ENCODE measurements around the gene EIPR1.
"Not testable (repeated sequence)": the region's sequence is repeated elsewhere in the genome, so short reads cannot be mapped to it uniquely, and the experiment has no call there.

Gene EIPR1

DNA sequence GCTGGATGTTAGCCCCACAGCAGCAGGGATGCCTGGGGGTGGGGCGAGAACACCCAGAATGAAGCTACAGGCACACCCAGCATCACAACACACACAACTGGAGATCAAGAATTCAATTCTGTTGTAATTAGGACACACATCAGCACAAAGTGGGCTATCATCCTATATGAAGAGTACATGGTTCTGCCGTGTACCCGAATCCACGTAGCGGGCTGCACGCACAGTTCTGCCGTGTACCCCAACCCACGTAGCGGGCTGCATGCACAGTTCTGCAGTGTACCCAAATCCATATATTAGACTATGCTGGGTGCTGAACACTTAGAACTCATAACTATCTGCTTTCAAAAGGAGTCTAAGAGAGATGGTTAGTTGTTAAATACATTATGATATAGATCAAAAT is 86.5 kb downstream of the EIPR1 start:
- H3K4me3 ChIP-seq (ENCODE audit: low read depth in 1 of 2, low read length in 2 of 2), result no peak overlapping the region
- H3K27ac ChIP-seq (ENCODE audit: low read length), result no peak overlapping the region
- no peaks in the 10 kb centered on the region for H3K9me3 ChIP-seq (ENCODE audit: control insufficient read depth in 1 of 2, low read length in 2 of 2)
- no peaks in the 10 kb centered on the region for H3K27me3 ChIP-seq (ENCODE audit: low read depth, low read length)
- H3K4me1 ChIP-seq (ENCODE audit: control insufficient read depth in 1 of 2, insufficient read depth in 2 of 2, low read length in 2 of 2), result no peaks in the 10 kb centered on the region
- no peaks in the 10 kb centered on the region for H3K36me3 ChIP-seq (ENCODE audit: control insufficient read depth in 1 of 2, insufficient read depth in 2 of 2, low read length in 2 of 2)

DNA sequence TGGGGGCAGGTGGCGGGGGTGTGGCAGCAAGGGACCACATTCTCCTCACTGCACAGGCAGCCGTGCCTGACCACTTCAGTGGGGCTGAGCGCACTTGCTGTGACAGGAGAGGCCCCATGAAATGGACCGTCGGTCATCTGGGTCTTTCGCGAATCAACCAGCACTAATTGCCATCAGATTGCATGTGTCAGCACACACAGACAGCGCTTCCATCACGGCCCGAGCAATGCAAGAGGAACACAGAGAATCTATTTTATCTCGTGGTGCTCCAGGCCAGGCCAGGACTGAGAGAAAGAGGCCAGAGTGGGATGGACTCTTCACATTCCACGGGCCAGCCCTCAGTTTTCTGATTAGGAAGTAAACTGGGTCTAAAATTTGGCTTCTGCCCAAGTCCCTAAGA is 87.0 kb downstream of the EIPR1 start:
- H3K36me3 ChIP-seq (ENCODE audit: control insufficient read depth in 1 of 2, insufficient read depth in 2 of 2, low read length in 2 of 2), result no peaks in the 10 kb centered on the region
- no peaks in the 10 kb centered on the region for H3K27me3 ChIP-seq (ENCODE audit: low read depth, low read length)
- H3K27ac ChIP-seq (ENCODE audit: low read length), result no peak overlapping the region
- no peaks in the 10 kb centered on the region for H3K4me1 ChIP-seq (ENCODE audit: control insufficient read depth in 1 of 2, insufficient read depth in 2 of 2, low read length in 2 of 2)
- no peak overlapping the region for H3K4me3 ChIP-seq (ENCODE audit: low read depth in 1 of 2, low read length in 2 of 2)
- H3K9me3 ChIP-seq (ENCODE audit: control insufficient read depth in 1 of 2, low read length in 2 of 2), result no peaks in the 10 kb centered on the region

DNA sequence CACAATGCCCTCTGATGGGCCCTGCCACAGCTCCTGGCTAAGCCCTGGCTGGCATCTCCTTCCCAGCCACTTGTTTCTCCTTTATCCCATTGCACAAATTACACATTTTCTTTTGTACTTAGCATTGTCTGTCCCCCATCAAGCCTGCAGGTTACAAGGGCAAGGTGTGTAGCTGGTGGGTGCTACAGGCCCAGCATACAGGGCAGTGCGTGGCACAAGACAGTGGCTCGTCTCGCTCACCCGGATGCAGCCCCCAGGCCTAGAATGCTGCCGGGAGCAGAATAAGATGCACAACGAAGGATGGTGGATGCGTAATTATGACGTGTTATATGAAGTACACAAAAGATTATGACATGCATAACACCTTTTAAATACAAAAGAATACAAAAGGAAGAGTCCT is 87.6 kb downstream of the EIPR1 start:
- H3K36me3 ChIP-seq (ENCODE audit: control insufficient read depth in 1 of 2, insufficient read depth in 2 of 2, low read length in 2 of 2), result no peaks in the 10 kb centered on the region
- no peaks in the 10 kb centered on the region for H3K9me3 ChIP-seq (ENCODE audit: control insufficient read depth in 1 of 2, low read length in 2 of 2)
- H3K27me3 ChIP-seq (ENCODE audit: low read depth, low read length), result no peaks in the 10 kb centered on the region
- H3K27ac ChIP-seq (ENCODE audit: low read length), result no peak overlapping the region
- H3K4me1 ChIP-seq (ENCODE audit: control insufficient read depth in 1 of 2, insufficient read depth in 2 of 2, low read length in 2 of 2), result no peaks in the 10 kb centered on the region
- no peak overlapping the region for H3K4me3 ChIP-seq (ENCODE audit: low read depth in 1 of 2, low read length in 2 of 2)

DNA sequence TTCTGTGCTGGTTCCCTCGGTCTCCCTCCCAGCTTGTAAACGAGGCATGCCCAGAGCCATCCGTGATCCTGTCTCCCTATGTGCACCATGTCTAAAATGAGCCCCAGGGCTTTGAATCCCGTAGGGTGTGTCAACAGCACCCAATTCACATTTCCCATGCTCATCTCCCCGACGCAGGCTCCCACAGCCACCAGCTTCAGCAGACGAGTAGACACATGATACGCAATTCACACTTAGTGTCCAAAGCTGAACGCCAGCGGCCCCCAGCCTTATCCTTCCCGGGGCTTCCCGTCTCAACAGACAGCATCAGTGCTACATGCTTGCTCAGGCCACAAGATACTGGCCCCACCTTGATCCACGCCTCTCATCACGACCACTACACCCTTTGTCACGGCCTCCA is 88.1 kb downstream of the EIPR1 start:
- Histone ChIP-seq H3K4me1 (ENCODE audit: control insufficient read depth in 1 of 2, insufficient read depth in 2 of 2, low read length in 2 of 2) (no peaks in the 10 kb centered on the region), H3K4me3 (ENCODE audit: low read depth in 1 of 2, low read length in 2 of 2) (no peak overlapping the region), H3K27me3 (ENCODE audit: low read depth, low read length) (no peaks in the 10 kb centered on the region), H3K27ac (ENCODE audit: low read length) (no peak overlapping the region), H3K36me3 (ENCODE audit: control insufficient read depth in 1 of 2, insufficient read depth in 2 of 2, low read length in 2 of 2) (no peaks in the 10 kb centered on the region), H3K9me3 (ENCODE audit: control insufficient read depth in 1 of 2, low read length in 2 of 2) (no peaks in the 10 kb centered on the region)

DNA sequence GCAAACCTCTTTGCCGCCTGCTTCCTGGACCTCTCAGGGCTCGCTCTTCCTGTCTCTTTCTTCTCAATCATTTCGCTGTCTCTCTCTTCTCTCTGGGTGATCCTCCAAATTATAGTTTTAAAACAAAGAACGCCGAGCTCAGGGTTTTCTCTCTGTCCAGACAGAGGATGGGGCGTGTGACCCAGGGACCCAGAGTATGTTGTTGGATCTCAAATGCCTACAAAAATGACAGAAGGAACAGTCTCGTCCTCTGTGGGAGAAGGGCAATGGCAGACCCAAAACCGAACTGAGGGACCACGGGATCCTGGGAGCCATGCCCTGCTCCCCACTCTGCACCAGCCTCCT is 88.5 kb downstream of the EIPR1 start:
- no peak overlapping the region for H3K27ac ChIP-seq (ENCODE audit: low read length)
- H3K36me3 ChIP-seq (ENCODE audit: control insufficient read depth in 1 of 2, insufficient read depth in 2 of 2, low read length in 2 of 2), result no peaks in the 10 kb centered on the region
- H3K4me3 ChIP-seq (ENCODE audit: low read depth in 1 of 2, low read length in 2 of 2), result no peak overlapping the region
- H3K9me3 ChIP-seq (ENCODE audit: control insufficient read depth in 1 of 2, low read length in 2 of 2), result no peaks in the 10 kb centered on the region
- no peaks in the 10 kb centered on the region for H3K4me1 ChIP-seq (ENCODE audit: control insufficient read depth in 1 of 2, insufficient read depth in 2 of 2, low read length in 2 of 2)
- H3K27me3 ChIP-seq (ENCODE audit: low read depth, low read length), result no peaks in the 10 kb centered on the region

DNA sequence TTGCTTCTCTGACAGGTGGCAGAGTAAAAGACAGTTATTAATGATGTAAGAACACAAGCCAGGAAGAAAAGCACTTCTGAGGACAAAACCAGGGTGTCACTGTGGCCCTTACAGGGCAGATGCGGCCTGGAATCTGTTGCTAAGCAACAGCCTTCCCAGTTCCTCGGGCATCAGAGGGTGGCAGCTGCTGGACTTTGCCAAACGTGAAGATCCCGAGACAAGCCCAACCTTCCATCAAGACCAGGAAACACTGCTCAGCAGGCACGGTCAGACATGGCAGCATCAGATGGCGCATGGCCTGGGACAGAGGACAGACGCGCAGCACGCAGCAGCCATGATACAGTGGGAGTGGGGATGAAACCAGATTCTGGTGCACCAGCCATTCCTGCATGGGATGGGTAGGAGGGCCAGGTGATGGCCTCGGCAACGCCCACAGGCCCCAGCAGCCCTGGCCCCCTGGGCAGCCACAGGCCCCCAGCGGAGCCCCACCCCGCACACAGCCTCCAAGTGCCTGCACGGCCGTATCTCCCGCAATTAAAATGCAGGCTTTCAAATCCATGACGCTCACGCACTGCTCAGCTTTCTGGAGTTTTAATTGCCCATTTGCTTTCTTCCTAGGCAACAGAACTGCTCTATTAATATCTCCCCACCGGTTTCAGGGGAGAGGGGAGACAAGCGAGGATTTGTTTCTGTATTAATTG is 89.0 kb downstream of the EIPR1 start:
- Histone ChIP-seq H3K36me3 (ENCODE audit: control insufficient read depth in 1 of 2, insufficient read depth in 2 of 2, low read length in 2 of 2) (no peaks in the 10 kb centered on the region), H3K4me1 (ENCODE audit: control insufficient read depth in 1 of 2, insufficient read depth in 2 of 2, low read length in 2 of 2) (no peaks in the 10 kb centered on the region), H3K9me3 (ENCODE audit: control insufficient read depth in 1 of 2, low read length in 2 of 2) (no peaks in the 10 kb centered on the region), H3K27me3 (ENCODE audit: low read depth, low read length) (no peaks in the 10 kb centered on the region), H3K4me3 (ENCODE audit: low read depth in 1 of 2, low read length in 2 of 2) (no peak overlapping the region), H3K27ac (ENCODE audit: low read length) (no peak overlapping the region)

DNA sequence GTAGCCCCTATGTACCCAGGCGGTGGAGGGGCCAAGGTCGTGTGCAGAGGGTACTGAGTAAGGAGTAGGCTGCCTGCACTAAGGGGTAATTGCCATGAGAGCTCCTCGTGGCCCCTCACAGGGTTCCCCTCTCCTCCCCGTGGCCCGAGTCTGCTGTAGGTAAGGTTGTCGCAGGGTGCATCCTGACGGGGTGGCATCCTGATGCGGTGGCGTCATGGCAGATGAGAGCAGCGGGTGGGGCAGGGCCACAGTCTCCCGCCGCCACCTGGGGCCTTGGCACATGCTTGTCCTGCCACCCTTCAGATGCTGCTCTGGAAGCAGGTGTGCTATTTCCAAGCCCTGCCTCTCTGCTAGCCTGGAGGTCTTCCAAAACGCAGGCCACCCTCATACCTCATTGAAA is 89.7 kb downstream of the EIPR1 start:
- Histone ChIP-seq H3K36me3 (ENCODE audit: control insufficient read depth in 1 of 2, insufficient read depth in 2 of 2, low read length in 2 of 2) (no peaks in the 10 kb centered on the region), H3K9me3 (ENCODE audit: control insufficient read depth in 1 of 2, low read length in 2 of 2) (no peaks in the 10 kb centered on the region), H3K27ac (ENCODE audit: low read length) (no peak overlapping the region), H3K4me3 (ENCODE audit: low read depth in 1 of 2, low read length in 2 of 2) (no peak overlapping the region), H3K4me1 (ENCODE audit: control insufficient read depth in 1 of 2, insufficient read depth in 2 of 2, low read length in 2 of 2) (peaks cover 0 to 6% of the 10 kb centered on the region in 2 donors), H3K27me3 (ENCODE audit: low read depth, low read length) (no peaks in the 10 kb centered on the region)

DNA sequence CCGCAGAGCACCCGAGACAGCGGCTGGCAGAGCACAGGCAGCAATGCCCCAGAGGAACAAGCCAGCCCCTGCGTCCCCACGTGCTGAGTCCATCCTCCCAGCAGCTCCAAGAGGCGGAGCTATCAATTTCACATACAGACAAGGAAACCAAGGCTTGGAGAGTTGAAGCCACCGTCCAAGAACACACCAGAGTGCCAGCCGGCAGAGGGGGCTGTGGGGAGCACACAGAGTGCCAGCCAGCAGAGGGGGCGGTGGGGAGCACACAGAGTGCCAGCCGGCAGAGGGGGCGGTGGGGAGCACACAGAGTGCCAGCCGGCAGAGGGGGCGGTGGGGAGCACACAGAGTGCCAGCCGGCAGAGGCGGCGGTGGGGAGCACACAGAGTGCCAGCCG is 91.0 kb downstream of the EIPR1 start:
- not testable (repeated sequence) for H3K4me3 ChIP-seq (ENCODE audit: low read depth in 1 of 2, low read length in 2 of 2); H3K27ac ChIP-seq (ENCODE audit: low read length); H3K4me1 ChIP-seq (ENCODE audit: control insufficient read depth in 1 of 2, insufficient read depth in 2 of 2, low read length in 2 of 2); H3K9me3 ChIP-seq (ENCODE audit: control insufficient read depth in 1 of 2, low read length in 2 of 2); H3K36me3 ChIP-seq (ENCODE audit: control insufficient read depth in 1 of 2, insufficient read depth in 2 of 2, low read length in 2 of 2); H3K27me3 ChIP-seq (ENCODE audit: low read depth, low read length)

DNA sequence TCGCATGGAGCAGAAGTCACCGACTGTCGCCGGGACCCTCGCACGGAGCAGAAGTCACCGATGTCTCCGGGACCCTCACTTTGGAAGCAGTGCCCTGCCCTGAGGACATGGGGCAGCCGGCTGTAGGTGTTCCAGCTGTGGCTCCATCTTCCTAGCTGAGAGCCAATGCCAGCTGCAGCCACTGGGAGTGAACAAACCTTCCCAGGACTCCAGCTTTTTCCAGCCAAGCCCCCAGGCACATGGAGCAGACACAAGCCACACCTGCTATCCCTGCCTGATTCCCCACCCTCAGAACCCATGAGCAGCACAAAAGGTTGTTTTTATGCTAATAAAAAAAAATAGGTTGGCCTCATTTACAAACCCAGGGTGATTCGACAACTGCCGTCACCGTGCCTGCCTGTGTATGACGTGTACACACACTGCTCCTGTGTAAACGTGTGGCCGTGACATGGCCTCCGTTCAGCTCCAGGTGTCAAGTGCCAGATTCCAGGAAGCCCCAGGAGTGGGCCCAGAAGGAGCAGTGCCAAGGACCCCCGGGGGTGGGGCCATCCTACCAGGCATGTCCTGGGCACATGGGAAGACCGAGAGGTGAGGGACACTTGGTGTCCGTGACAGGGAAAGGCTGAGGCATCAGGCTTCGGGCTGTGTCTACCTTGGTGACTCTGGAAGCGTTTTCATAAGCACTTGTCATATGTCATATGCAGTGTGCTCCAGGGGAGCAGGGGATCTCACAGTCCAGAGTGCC is 91.5 kb downstream of the EIPR1 start:
- H3K4me3 ChIP-seq (ENCODE audit: low read depth in 1 of 2, low read length in 2 of 2), result no peak overlapping the region
- no peaks in the 10 kb centered on the region for H3K9me3 ChIP-seq (ENCODE audit: control insufficient read depth in 1 of 2, low read length in 2 of 2)
- no peak overlapping the region for H3K27ac ChIP-seq (ENCODE audit: low read length)
- no peaks in the 10 kb centered on the region for H3K36me3 ChIP-seq (ENCODE audit: control insufficient read depth in 1 of 2, insufficient read depth in 2 of 2, low read length in 2 of 2)
- peaks cover 0 to 8% of the 10 kb centered on the region in 2 donors for H3K4me1 ChIP-seq (ENCODE audit: control insufficient read depth in 1 of 2, insufficient read depth in 2 of 2, low read length in 2 of 2)
- H3K27me3 ChIP-seq (ENCODE audit: low read depth, low read length), result no peaks in the 10 kb centered on the region

DNA sequence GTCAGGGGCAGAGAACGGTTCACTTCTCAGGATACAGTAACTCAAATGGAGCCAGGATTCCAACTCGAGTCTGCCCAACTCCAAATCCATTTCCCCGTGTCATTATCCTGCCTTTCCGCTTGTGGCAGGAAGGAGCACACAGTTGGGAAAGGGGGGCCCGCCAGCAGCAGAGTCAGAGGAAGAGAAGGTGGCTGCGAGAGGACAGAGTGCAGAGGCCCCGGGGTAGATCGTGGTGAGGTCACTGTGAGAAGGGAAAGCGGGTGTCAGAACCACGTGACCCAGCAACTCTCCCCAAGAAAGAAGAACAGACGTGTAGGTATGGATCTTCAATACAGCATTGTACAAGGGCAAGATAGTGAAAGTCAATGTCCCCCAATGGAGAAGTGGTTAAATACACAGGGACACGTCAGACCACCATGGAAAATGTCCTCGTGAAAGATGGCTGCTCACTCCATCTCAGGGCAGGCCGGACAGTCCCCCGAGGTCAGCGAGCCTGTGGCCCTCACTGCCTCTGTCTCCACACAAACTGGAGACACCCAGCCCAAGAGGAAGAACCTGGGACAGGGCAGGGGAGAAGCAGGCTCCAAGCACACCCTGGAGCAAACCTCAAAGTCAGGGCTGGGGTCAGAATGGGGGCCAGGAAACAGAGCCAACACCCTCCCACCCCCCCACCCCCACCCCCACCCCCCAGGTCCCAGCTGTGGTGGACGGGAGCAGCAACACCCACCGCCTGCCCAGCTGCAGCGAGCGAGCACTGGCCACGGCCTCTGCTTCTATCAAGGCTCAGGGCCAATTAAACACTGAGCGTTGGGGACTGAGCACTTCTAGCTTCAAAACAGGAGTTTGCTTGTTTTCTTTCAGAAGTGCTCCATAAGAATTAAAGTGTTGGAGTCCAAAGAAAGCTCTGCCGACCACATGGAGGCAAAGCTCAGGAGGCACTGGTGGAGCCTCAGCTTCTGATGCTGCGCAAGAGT is 92.7 kb downstream of the EIPR1 start:
- Histone ChIP-seq H3K27me3 (ENCODE audit: low read depth, low read length) (no peaks in the 10 kb centered on the region), H3K4me3 (ENCODE audit: low read depth in 1 of 2, low read length in 2 of 2) (no peak overlapping the region), H3K36me3 (ENCODE audit: control insufficient read depth in 1 of 2, insufficient read depth in 2 of 2, low read length in 2 of 2) (no peaks in the 10 kb centered on the region), H3K9me3 (ENCODE audit: control insufficient read depth in 1 of 2, low read length in 2 of 2) (no peaks in the 10 kb centered on the region), H3K4me1 (ENCODE audit: control insufficient read depth in 1 of 2, insufficient read depth in 2 of 2, low read length in 2 of 2) (peaks cover 0 to 8% of the 10 kb centered on the region in 2 donors), H3K27ac (ENCODE audit: low read length) (no peak overlapping the region)

DNA sequence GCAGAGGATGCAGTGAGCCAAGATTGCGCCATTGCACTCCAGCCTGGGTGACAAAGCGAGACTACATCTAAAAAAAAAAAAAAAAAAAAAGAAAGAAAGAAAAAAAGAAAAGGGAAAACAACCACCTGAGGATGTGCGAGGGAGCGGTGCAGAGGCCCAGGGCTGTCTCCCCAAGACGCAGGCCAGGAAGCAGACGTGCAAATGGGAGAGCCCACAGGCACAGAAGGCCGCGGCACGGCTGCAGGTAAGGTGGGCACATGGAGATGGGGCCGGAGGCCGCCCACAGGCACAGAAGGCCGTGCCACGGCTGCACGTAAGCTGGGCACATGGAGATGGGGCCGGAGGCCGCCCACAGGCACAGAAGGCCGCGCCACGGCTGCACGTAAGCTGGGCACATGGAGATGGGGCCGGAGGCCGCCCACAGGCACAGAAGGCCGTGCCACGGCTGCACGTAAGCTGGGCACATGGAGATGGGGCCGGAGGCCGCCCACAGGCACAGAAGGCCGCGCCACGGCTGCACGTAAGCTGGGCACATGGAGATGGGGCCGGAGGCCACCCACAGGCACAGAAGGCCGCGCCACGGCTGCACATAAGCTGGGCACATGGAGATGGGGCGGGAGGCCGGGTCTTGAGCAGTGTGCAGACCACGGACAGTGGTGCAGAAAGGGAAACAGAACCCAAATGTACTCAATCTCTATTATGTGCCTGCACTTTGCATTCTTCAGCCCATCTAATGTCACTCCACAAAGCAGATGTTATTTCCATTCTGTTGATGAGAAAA is 93.6 kb downstream of the EIPR1 start:
- not testable (repeated sequence) for H3K27me3 ChIP-seq (ENCODE audit: low read depth, low read length); H3K36me3 ChIP-seq (ENCODE audit: control insufficient read depth in 1 of 2, insufficient read depth in 2 of 2, low read length in 2 of 2); H3K9me3 ChIP-seq (ENCODE audit: control insufficient read depth in 1 of 2, low read length in 2 of 2); H3K4me1 ChIP-seq (ENCODE audit: control insufficient read depth in 1 of 2, insufficient read depth in 2 of 2, low read length in 2 of 2); H3K4me3 ChIP-seq (ENCODE audit: low read depth in 1 of 2, low read length in 2 of 2); H3K27ac ChIP-seq (ENCODE audit: low read length)
